K562 (cell line): ENCODE results near the gene XIRP1. TPM values are rescaled to one million over a fixed set of nuclear protein-coding genes. Genes with fewer than 3 reads are reported as not detected.

ENCODE experiments used
- AFF4 ChIP-seq: sonication (generic); formaldehyde crosslinking; IDR thresholded peaks from 2 replicates; pipeline ENCODE4 v1.8.0; 2023; ENCODE audit warnings: mild to moderate bottlenecking, missing genetic modification reagents
- GATA2 ChIP-seq: sonication (generic); formaldehyde crosslinking; IDR thresholded peaks from 2 replicates; pipeline ENCODE4 v1.4.0; 2020; ENCODE audit warnings: mild to moderate bottlenecking, missing genetic modification reagents
- PHF8 ChIP-seq: fragments of 200-600 bp; sonication (generic); IDR thresholded peaks from 2 replicates; pipeline ENCODE4 v1.6.1; 2012; ENCODE audit warnings: mixed run types, mild to moderate bottlenecking, inconsistent platforms, low read length, moderate library complexity, borderline replicate concordance
- PRDM10 ChIP-seq: fragments of 450-650 bp; IDR thresholded peaks from 2 replicates; pipeline ENCODE4 v1.6.1; 2018; ENCODE audit not compliant: partially characterized antibody
- RAD21 ChIP-seq, 2 experiments: fragments of 250-450 bp in 1 of 2; fragments of 450-650 bp in 1 of 2; sonication (Bioruptor Pico) in 1 of 2; formaldehyde crosslinking in 1 of 2; IDR thresholded peaks in 1 of 2; conservative IDR thresholded peaks in 1 of 2; 2 replicates each; pipeline versions ENCODE4 v1.4.0 to v1.8.0; 2020 to 2022; ENCODE audit warnings: mild to moderate bottlenecking in 2 of 2, moderate library complexity in 1 of 2
- SFPQ ChIP-seq: fragments of 200-400 bp; formaldehyde crosslinking; IDR thresholded peaks from 2 replicates; pipeline ENCODE4 v1.6.1; 2017; ENCODE audit warnings: mild to moderate bottlenecking, low read depth, low read length, moderate library complexity
- YY1 ChIP-seq, 3 experiments: IDR thresholded peaks; 2 replicates each; pipeline ENCODE4 v1.6.1; 2011; ENCODE audit warnings: low read length in 2 of 3, mild to moderate bottlenecking in 2 of 3, moderate library complexity in 2 of 3, borderline replicate concordance in 1 of 3, control low read depth in 1 of 3, low read depth in 1 of 3; ENCODE audit not compliant: insufficient read depth in 3 of 3, insufficient replicate concordance in 2 of 3, control insufficient read depth in 1 of 3, insufficient read length in 1 of 3; ENCODE audit errors: extremely low read depth in 1 of 3
- ZNF274 ChIP-seq: IDR thresholded peaks from 2 replicates; pipeline ENCODE4 v1.6.1; 2011; ENCODE audit warnings: low read depth, mild to moderate bottlenecking, low read length, moderate library complexity, borderline replicate concordance
- ZNF778 ChIP-seq: fragments of 450-650 bp; formaldehyde crosslinking; IDR thresholded peaks from 2 replicates; pipeline ENCODE4 v1.4.0; 2020; ENCODE audit warnings: mild to moderate bottlenecking, moderate library complexity
- polyA plus RNA-seq, 8 experiments: library from polyadenylated mRNA; depleted of rRNA in 4 of 8; stranded (reverse) in 5 of 8; unstranded in 3 of 8; fragments of >200 nt; fragmentation: Nextera tagmentation in 2 of 8; fragmentation: Illumina TruSeq in 1 of 8; extraction: Ambion mirVana in 2 of 8; extraction: Trizol in 1 of 8; gene quantifications; 2 replicates each; pipeline versions ENCODE4 v1.2.1 to v1.2.3, GENCODE V29; 2011 to 2014; ENCODE audit warnings: inconsistent platforms in 1 of 8, missing spikeins in 1 of 8
- total RNA-seq, 7 experiments: library from RNA; depleted of rRNA in 6 of 7; stranded (reverse); fragments of >200 nt in 6 of 7; fragmentation: Illumina TruSeq in 2 of 7; extraction: Trizol in 2 of 7; gene quantifications; 2 replicates each; pipeline versions ENCODE4 v1.2.1 to v1.2.3, GENCODE V29; 2011 to 2021; ENCODE audit warnings: low replicate concordance in 1 of 7

Gene XIRP1
- total and polyA plus RNA-seq, 9 of the 15 experiments (the other 6 are each of a cell fraction or from before 2014, with no cell fraction given) = 0.03 to 0.27 (median 0.08) TPM; not detected in 3

GRCh38 chr3:39184081-39184967, 8.1 kb downstream of the XIRP1 start (continued):
- no peak for TF ChIP-seq AFF4 (CRISPR knock-in tag)
- no peak for TF ChIP-seq SFPQ
- no peak for TF ChIP-seq GATA2 (CRISPR knock-in tag)
- no peak for TF ChIP-seq PHF8
- peak; percentile 46 to 77 for TF ChIP-seq RAD21 (CRISPR knock-in tag; conservative IDR thresholded peaks at IDR 0.05 in 1 of 2, IDR thresholded peaks at IDR 0.05 in 1 of 2)
- no peak for TF ChIP-seq ZNF274
- no peak for TF ChIP-seq YY1 (IDR thresholded peaks at IDR 0.05; ENCODE audit: borderline replicate concordance in 1 of 3, control insufficient read depth in 1 of 3, extremely low read depth in 1 of 3, insufficient read depth in 3 of 3, insufficient read length in 1 of 3, insufficient replicate concordance in 2 of 3, low read depth in 1 of 3, low read length in 2 of 3)
- TF ChIP-seq ZNF778 (CRISPR knock-in tag) = no peak
- no peak for TF ChIP-seq PRDM10
- TF ChIP-seq, all 486 proteins: peak for 7
